ENCODE measurements around the gene SYNJ2. TPM values are rescaled to one million over a fixed set of nuclear protein-coding genes. Genes with fewer than 3 reads are reported as not detected.
"Not testable (repeated sequence)": the region's sequence is repeated elsewhere in the genome, so short reads cannot be mapped to it uniquely, and the experiment has no call there.

SYNJ2 gene
- total RNA-seq, 1 experiment from 2014 or later, result 29.1 TPM

DNA sequence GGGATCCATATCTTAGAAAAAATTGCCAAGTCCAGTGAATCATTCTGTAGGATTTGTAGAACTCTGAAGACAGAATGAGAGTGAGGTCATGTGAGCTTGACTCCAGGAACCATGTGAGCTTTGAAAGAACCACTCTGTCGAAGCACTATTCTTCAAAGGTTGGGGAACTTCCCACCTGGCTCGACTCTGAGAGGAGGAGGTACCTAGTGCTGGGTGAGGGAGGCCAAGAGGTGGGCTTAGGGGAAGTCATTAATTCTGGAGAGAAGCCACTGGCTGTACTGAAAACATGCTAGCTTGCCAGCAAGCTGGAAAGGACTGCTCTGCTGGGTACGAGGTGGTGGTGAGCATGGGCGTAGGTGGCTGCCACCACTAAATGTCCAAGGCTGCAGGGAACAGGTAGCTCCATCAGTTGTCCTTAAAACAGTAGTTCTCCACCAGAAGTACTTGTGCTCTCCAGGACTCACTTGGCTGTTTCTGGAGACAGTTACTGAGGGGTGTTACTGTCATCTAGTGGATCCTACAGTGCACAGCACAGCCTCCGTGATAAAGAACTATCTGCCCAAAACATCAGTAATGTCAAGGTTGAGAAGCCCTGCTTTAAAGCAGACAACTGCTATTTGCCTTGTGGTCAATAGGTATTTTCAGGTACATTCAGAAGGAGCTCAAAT lies 34.7 kb upstream of the SYNJ2 start:
- no peak for DNase-seq
- CTCF ChIA-PET, result no interaction called here

DNA sequence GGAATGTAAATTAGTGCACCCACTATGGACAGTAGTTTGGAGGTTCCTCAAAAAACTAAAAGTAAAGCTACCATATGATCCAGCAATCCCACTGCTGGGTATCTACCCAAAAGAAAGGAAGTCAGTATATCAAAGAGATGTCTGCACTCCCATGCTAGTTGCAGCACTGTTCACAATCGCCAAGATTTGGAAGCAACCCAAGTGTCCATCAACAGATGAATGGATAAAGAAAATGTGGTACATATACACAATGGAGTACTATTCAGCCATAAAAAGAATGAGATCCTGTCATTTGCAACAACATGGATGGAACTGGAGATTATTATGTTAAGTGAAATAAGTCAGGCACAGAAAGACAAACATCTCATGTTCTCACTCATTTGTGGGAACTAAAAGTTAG lies 30.8 kb upstream of the SYNJ2 start:
- DNase-seq; H3K27ac Mint-ChIP-seq (ENCODE audit: unreplicated experiment); H3K27me3 Mint-ChIP-seq (ENCODE audit: unreplicated experiment); H3K4me3 Mint-ChIP-seq (ENCODE audit: low read depth, unreplicated experiment); BruUV-seq (replicated peaks); intact Hi-C loops (cut with micrococcal nuclease; ENCODE audit: unreplicated experiment); H3K9me3 Mint-ChIP-seq (ENCODE audit: low read depth, unreplicated experiment); CTCF ChIA-PET: not testable (repeated sequence)
- peaks cover 26% of the 10 kb centered on the region for H3K4me1 Mint-ChIP-seq (ENCODE audit: low read depth, unreplicated experiment)
- H3K36me3 Mint-ChIP-seq (ENCODE audit: insufficient read depth, unreplicated experiment), result peaks cover 21% of the 10 kb centered on the region

More for the DNA sequence above, 34.7 kb upstream of the SYNJ2 start:
- intact Hi-C loops (cut with micrococcal nuclease; ENCODE audit: unreplicated experiment), result no loop called here
- Mint-ChIP-seq H3K4me3 (ENCODE audit: low read depth, unreplicated experiment) (no peak overlapping the region), H3K9me3 (ENCODE audit: low read depth, unreplicated experiment) (no peaks in the 10 kb centered on the region), H3K27me3 (ENCODE audit: unreplicated experiment) (no peaks in the 10 kb centered on the region), H3K27ac (ENCODE audit: unreplicated experiment) (no peak overlapping the region), H3K36me3 (ENCODE audit: insufficient read depth, unreplicated experiment) (peaks cover 14% of the 10 kb centered on the region), H3K4me1 (ENCODE audit: low read depth, unreplicated experiment) (no peaks in the 10 kb centered on the region)
- TF ChIP-seq, protein P1, sequence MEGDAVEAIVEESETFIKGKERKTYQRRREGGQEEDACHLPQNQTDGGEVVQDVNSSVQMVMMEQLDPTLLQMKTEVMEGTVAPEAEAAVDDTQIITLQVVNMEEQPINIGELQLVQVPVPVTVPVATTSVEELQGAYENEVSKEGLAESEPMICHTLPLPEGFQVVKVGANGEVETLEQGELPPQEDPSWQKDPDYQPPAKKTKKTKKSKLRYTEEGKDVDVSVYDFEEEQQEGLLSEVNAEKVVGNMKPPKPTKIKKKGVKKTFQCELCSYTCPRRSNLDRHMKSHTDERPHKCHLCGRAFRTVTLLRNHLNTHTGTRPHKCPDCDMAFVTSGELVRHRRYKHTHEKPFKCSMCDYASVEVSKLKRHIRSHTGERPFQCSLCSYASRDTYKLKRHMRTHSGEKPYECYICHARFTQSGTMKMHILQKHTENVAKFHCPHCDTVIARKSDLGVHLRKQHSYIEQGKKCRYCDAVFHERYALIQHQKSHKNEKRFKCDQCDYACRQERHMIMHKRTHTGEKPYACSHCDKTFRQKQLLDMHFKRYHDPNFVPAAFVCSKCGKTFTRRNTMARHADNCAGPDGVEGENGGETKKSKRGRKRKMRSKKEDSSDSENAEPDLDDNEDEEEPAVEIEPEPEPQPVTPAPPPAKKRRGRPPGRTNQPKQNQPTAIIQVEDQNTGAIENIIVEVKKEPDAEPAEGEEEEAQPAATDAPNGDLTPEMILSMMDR (IDR thresholded peaks at IDR 0.05; ENCODE audit: unreplicated experiment), result no peak
- no TSS peak for BruUV-seq (replicated peaks)

DNA sequence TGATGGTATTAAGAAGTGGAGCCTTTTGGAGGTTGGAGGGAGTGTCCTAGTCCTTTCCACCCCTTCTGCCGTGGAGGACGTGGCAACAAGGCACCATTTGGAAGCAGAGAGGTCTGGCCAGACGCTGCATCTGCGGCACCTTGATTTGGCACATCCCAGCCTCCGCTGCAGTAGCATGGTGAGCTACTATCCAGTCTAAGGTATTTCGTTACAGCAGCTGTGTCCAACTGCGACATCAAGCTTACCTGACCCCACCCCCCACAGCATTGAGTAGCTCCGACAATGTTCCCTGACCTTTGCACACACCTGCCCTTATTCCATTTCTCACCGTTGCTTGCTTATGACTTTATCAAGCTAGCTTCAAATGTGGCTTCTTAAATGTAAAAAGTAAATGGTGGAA lies 29.8 kb upstream of the SYNJ2 start:
- H3K27ac Mint-ChIP-seq (ENCODE audit: unreplicated experiment), result no peak overlapping the region
- CTCF ChIA-PET, result interaction anchor here (1.0 kb wide), 1 partner anchor 10 kb away, joined by 3 read pairs; no protein-coding TSS in a partner anchor
- H3K36me3 Mint-ChIP-seq (ENCODE audit: insufficient read depth, unreplicated experiment), result peaks cover 14% of the 10 kb centered on the region
- intact Hi-C loops (cut with micrococcal nuclease; ENCODE audit: unreplicated experiment), result no loop called here
- H3K9me3 Mint-ChIP-seq (ENCODE audit: low read depth, unreplicated experiment), result no peaks in the 10 kb centered on the region
- BruUV-seq (replicated peaks), result no TSS peak
- no peaks in the 10 kb centered on the region for H3K27me3 Mint-ChIP-seq (ENCODE audit: unreplicated experiment)
- H3K4me3 Mint-ChIP-seq (ENCODE audit: low read depth, unreplicated experiment), result no peak overlapping the region
- TF ChIP-seq, protein P1 (IDR thresholded peaks at IDR 0.05; ENCODE audit: unreplicated experiment), result no peak
- no peak for DNase-seq
- peaks cover 26% of the 10 kb centered on the region for H3K4me1 Mint-ChIP-seq (ENCODE audit: low read depth, unreplicated experiment)

DNA sequence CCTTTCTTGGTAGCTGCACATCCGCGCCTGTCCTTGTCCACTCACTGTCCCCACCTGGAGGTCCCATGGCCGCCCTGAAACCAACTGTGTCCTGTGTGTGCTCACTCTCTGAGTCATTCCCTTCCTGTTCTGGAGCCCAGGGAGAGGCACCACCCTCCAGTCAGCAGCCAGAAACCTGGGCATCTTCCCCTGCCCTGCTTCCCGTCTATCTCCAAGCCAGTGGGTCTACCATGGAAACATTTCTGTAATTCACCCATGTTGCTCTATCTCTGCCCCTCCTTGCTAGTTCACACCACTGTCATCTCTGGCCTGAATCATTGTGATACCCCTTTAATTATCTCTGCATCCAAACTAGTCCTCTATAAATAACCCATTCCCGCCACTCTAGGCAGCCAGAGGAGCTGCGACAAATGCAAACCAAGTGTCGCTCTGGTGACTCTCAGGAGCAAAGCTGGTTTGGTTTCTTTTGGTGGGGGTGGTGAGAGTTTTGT lies 28.8 kb upstream of the SYNJ2 start:
- CTCF ChIA-PET, result no interaction called here
- no peak for DNase-seq
- H3K9me3 Mint-ChIP-seq (ENCODE audit: low read depth, unreplicated experiment), result no peaks in the 10 kb centered on the region
- no peak overlapping the region for H3K27ac Mint-ChIP-seq (ENCODE audit: unreplicated experiment)
- intact Hi-C loops (cut with micrococcal nuclease; ENCODE audit: unreplicated experiment), result no loop called here
- TF ChIP-seq, protein P1 (IDR thresholded peaks at IDR 0.05; ENCODE audit: unreplicated experiment), result no peak
- H3K4me1 Mint-ChIP-seq (ENCODE audit: low read depth, unreplicated experiment), result peaks cover 26% of the 10 kb centered on the region
- no TSS peak for BruUV-seq (replicated peaks)
- H3K27me3 Mint-ChIP-seq (ENCODE audit: unreplicated experiment), result no peaks in the 10 kb centered on the region
- H3K36me3 Mint-ChIP-seq (ENCODE audit: insufficient read depth, unreplicated experiment), result peaks cover 11% of the 10 kb centered on the region
- H3K4me3 Mint-ChIP-seq (ENCODE audit: low read depth, unreplicated experiment), result no peak overlapping the region

DNA sequence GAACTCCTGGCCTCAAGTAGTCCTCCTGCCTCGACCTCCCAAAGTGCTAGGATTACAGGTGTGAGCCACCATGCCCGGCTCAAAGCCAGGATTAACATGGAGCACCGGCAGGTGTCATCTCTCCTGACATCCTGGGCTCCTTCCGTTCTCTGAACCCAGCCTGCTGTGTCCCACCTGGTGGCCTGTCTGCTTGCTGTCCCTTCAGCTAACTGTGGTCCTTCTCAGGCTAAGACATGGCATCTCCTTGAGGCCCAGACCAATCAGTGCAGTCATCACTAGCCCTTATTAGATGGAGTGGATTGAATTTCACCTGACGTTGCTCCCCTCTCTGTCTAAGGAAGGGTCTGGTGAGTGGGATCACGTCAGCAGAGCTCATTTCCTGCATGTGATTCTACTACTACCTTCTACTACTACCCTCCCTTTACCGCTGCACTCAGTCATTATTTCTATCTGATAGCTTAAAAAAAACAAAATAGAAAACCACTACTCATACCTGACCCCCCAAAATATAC lies 28.0 kb upstream of the SYNJ2 start:
- no peaks in the 10 kb centered on the region for H3K27me3 Mint-ChIP-seq (ENCODE audit: unreplicated experiment)
- no TSS peak for BruUV-seq (replicated peaks)
- H3K4me3 Mint-ChIP-seq (ENCODE audit: low read depth, unreplicated experiment), result no peak overlapping the region
- TF ChIP-seq, protein P1 (IDR thresholded peaks at IDR 0.05; ENCODE audit: unreplicated experiment), result no peak
- CTCF ChIA-PET, result interaction anchor here (0.5 to 1.7 kb wide), 4 partner anchors 29 to 119 kb away, joined by 3 to 5 read pairs (median 4); no protein-coding TSS in a partner anchor
- H3K9me3 Mint-ChIP-seq (ENCODE audit: low read depth, unreplicated experiment), result peaks cover 1% of the 10 kb centered on the region
- H3K36me3 Mint-ChIP-seq (ENCODE audit: insufficient read depth, unreplicated experiment), result peaks cover 11% of the 10 kb centered on the region
- peaks cover 26% of the 10 kb centered on the region for H3K4me1 Mint-ChIP-seq (ENCODE audit: low read depth, unreplicated experiment)
- H3K27ac Mint-ChIP-seq (ENCODE audit: unreplicated experiment), result peak overlapping the region; percentile 74
- intact Hi-C loops (cut with micrococcal nuclease; ENCODE audit: unreplicated experiment), result no loop called here
- no peak for DNase-seq

Data from Calu3 (cell line).